Keratinocyte (primary cell): ENCODE data around the gene ETFA. TPM values are rescaled to one million over a fixed set of nuclear protein-coding genes. Genes with fewer than 3 reads are reported as not detected.

Source experiments
- DNase-seq: peaks from one replicate; pipeline ENCODE4 v3.0.0-alpha.2; 2011; ENCODE audit warnings: low read depth, missing footprints, low spot score
- FAIRE-seq: peaks from 2 replicates; lab custom pipeline; 2011; peaks lifted over from hg19 to GRCh38; lab: Jason Lieb, UNC
- H2AFZ ChIP-seq: 2 replicates; pipeline ENCODE4 v1.6.0; 2012; ENCODE audit warnings: low read length, control low read depth, inconsistent platforms; ENCODE audit not compliant: control insufficient read depth
- H3K27ac ChIP-seq: 2 replicates; pipeline ENCODE4 v1.5.1; 2011; ENCODE audit warnings: low read length; ENCODE audit not compliant: control insufficient read depth, insufficient read depth
- H3K27me3 ChIP-seq: 3 replicates; pipeline ENCODE4 v1.6.0; 2011; ENCODE audit warnings: low read length; ENCODE audit not compliant: control insufficient read depth, insufficient read depth; ENCODE audit errors: extremely low read depth
- H3K36me3 ChIP-seq, 2 experiments: 2 replicates in 1 of 2; 3 replicates in 1 of 2; pipeline ENCODE4 v1.5.1; 2011; ENCODE audit warnings: low read length in 2 of 2, mild to moderate bottlenecking in 1 of 2; ENCODE audit not compliant: control insufficient read depth in 2 of 2, insufficient read depth in 2 of 2; ENCODE audit errors: extremely low read depth in 1 of 2
- H3K4me1 ChIP-seq: 3 replicates; pipeline ENCODE4 v1.5.1; 2011; ENCODE audit warnings: low read length; ENCODE audit not compliant: control insufficient read depth, insufficient read depth; ENCODE audit errors: extremely low read depth
- H3K4me2 ChIP-seq: 3 replicates; pipeline ENCODE4 v1.6.0; 2011; ENCODE audit warnings: low read depth, low read length; ENCODE audit not compliant: control insufficient read depth, insufficient read depth; ENCODE audit errors: extremely low read depth
- H3K4me3 ChIP-seq, 3 experiments: fragments of 200-600 bp in 1 of 3; sonication (generic) in 1 of 3; 2 replicates in 2 of 3; 3 replicates in 1 of 3; pipeline ENCODE4 v1.5.1; 2011 to 2016; ENCODE audit warnings: low read length in 3 of 3, mild to moderate bottlenecking in 3 of 3, control low read depth in 2 of 3, inconsistent platforms in 1 of 3, low read depth in 1 of 3, mixed read lengths in 1 of 3, mixed run types in 1 of 3, moderate library complexity in 1 of 3; ENCODE audit not compliant: control insufficient read depth in 2 of 3, insufficient read depth in 2 of 3; ENCODE audit errors: extremely low read depth in 1 of 3
- H3K79me2 ChIP-seq: 2 replicates; pipeline ENCODE4 v1.6.0; 2012; ENCODE audit warnings: low read length; ENCODE audit not compliant: control insufficient read depth, insufficient read depth
- H3K9ac ChIP-seq: 3 replicates; pipeline ENCODE4 v1.6.0; 2011; ENCODE audit warnings: low read length; ENCODE audit not compliant: control insufficient read depth, insufficient read depth; ENCODE audit errors: extremely low read depth
- H3K9me1 ChIP-seq: 3 replicates; pipeline ENCODE4 v1.6.0; 2011; ENCODE audit warnings: low read length; ENCODE audit not compliant: control insufficient read depth, insufficient read depth; ENCODE audit errors: extremely low read depth
- H3K9me3 ChIP-seq: 2 replicates; pipeline ENCODE4 v1.5.1; 2012; ENCODE audit warnings: low read depth, low read length; ENCODE audit not compliant: control insufficient read depth
- H4K20me1 ChIP-seq: 3 replicates; pipeline ENCODE4 v1.6.0; 2011; ENCODE audit warnings: low read length; ENCODE audit not compliant: control insufficient read depth, insufficient read depth; ENCODE audit errors: extremely low read depth
- CTCF ChIP-seq, 3 experiments: IDR thresholded peaks in 1 of 3; conservative IDR thresholded peaks in 1 of 3; optimal IDR thresholded peaks in 1 of 3; 2 replicates in 2 of 3; 3 replicates in 1 of 3; pipeline versions ENCODE3 to v1.5.1; 2011; ENCODE audit warnings: low read length in 3 of 3, mild to moderate bottlenecking in 3 of 3, moderate library complexity in 2 of 3, control low read depth in 1 of 3, inconsistent platforms in 1 of 3; ENCODE audit not compliant: insufficient read depth in 2 of 3; ENCODE audit errors: extremely low read depth in 1 of 3
- EZH2 ChIP-seq: IDR thresholded peaks from one replicate; pipeline ENCODE4 v1.6.1; 2012; ENCODE audit warnings: inconsistent platforms, mild to moderate bottlenecking, low read length, moderate library complexity
- dilution Hi-C: fragments of 300-500 bp; cut with MboI; formaldehyde crosslinking; loops from one replicate; pipeline ENCODE4 v1.7.0; 2020; ENCODE audit warnings: low sequenced_read_pairs; ENCODE audit not compliant: extremely low pct_ligation_motif_present
- polyA plus RNA-seq, 5 experiments: library from polyadenylated mRNA; depleted of rRNA in 3 of 5; stranded (reverse) in 3 of 5; stranded (forward) in 1 of 5; unstranded in 1 of 5; fragments of >200 nt; gene quantifications; 1 replicate in 1 of 5; 2 replicates in 3 of 5; 3 replicates in 1 of 5; pipeline versions ENCODE4 v1.2.1 to v1.2.3, GENCODE V29; 2011 to 2012; ENCODE audit warnings: missing spikeins in 2 of 5, low read depth in 1 of 5, low replicate concordance in 1 of 5

ETFA gene
- polyA plus RNA-seq, 1 donor (not counting 4 experiments of a cell fraction or from before 2014, with no cell fraction given): 230 TPM

- no peak overlapping the region for H3K4me3 ChIP-seq
- H3K27me3 ChIP-seq: no peaks in the 10 kb centered on the region
- H3K9me1 ChIP-seq: no peaks in the 10 kb centered on the region
- H3K79me2 ChIP-seq: no peaks in the 10 kb centered on the region
- no peaks in the 10 kb centered on the region for H3K9me3 ChIP-seq
- DNase-seq: no peak
- H4K20me1 ChIP-seq: no peaks in the 10 kb centered on the region
- no peak overlapping the region for H3K4me2 ChIP-seq
- H3K9ac ChIP-seq: no peak overlapping the region
- dilution Hi-C loops: no loop called here
- no peak overlapping the region for H3K27ac ChIP-seq
- no peak overlapping the region for H2AFZ ChIP-seq
- H3K36me3 ChIP-seq: peaks cover 22 to 26% of the 10 kb centered on the region in 2 experiments
- TF ChIP-seq EZH2 (no peak), CTCF (optimal IDR thresholded peaks at IDR 0.05 in 1 of 3, IDR thresholded peaks at IDR 0.05 in 1 of 3, conservative IDR thresholded peaks at IDR 0.05 in 1 of 3; ENCODE audit: extremely low read depth in 1 of 3, insufficient read depth in 2 of 3, low read length in 3 of 3) (no peak)
- peaks cover 6% of the 10 kb centered on the region for H3K4me1 ChIP-seq
- no peak for FAIRE-seq
Measured at GRCh38 chr15:76209523-76209922, 101.7 kb downstream of the ETFA start.

- FAIRE-seq (no peak), DNase-seq (no peak)
- H4K20me1 ChIP-seq: no peaks in the 10 kb centered on the region
- no peak overlapping the region for H3K4me2 ChIP-seq
- H2AFZ ChIP-seq: no peak overlapping the region
- no peak overlapping the region for H3K4me3 ChIP-seq
- H3K4me1 ChIP-seq: peaks cover 6% of the 10 kb centered on the region
- H3K79me2 ChIP-seq: no peaks in the 10 kb centered on the region
- H3K9me1 ChIP-seq: no peaks in the 10 kb centered on the region
- no peak overlapping the region for H3K9ac ChIP-seq
- no peaks in the 10 kb centered on the region for H3K27me3 ChIP-seq
- dilution Hi-C loops: no loop called here
- no peaks in the 10 kb centered on the region for H3K9me3 ChIP-seq
- no peak overlapping the region for H3K27ac ChIP-seq
- TF ChIP-seq EZH2 (no peak), CTCF (optimal IDR thresholded peaks at IDR 0.05 in 1 of 3, IDR thresholded peaks at IDR 0.05 in 1 of 3, conservative IDR thresholded peaks at IDR 0.05 in 1 of 3; ENCODE audit: extremely low read depth in 1 of 3, insufficient read depth in 2 of 3, low read length in 3 of 3) (no peak)
- peaks cover 22 to 23% of the 10 kb centered on the region in 2 experiments for H3K36me3 ChIP-seq
Measured at GRCh38 chr15:76208786-76209424, 102.4 kb downstream of the ETFA start.
